T-helper 2 cell (primary cell): ENCODE results near the gene KCNJ3.
"Not testable (repeated sequence)": the region's sequence is repeated elsewhere in the genome, so short reads cannot be mapped to it uniquely, and the experiment has no call there.

ENCODE experiments used
- DNase-seq, 5 experiments: peaks; one replicate each; pipeline versions ENCODE4 v3.0.0 to v3.0.0-alpha.2; 2012 to 2022

The KCNJ3 gene

DNA sequence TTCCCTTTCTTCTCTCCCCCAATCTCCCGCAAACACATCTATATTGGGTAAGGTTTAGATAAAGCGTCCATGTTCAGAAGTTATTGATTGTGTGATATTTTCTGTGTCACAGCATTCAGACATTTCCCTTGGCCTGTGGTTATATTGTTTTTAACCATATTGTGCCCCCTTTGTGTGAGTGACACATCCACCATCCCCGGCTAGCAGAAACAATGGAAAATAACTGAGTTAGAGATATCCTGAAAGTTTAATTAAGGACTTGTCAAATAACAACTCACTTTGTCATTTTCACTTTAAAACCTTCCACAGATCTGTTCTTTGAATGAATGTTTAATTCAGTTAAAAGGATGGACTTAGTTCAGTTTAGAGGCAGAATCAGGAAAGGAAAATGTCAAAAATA is 151.0 kb downstream of the KCNJ3 start:
- no peak for DNase-seq

DNA sequence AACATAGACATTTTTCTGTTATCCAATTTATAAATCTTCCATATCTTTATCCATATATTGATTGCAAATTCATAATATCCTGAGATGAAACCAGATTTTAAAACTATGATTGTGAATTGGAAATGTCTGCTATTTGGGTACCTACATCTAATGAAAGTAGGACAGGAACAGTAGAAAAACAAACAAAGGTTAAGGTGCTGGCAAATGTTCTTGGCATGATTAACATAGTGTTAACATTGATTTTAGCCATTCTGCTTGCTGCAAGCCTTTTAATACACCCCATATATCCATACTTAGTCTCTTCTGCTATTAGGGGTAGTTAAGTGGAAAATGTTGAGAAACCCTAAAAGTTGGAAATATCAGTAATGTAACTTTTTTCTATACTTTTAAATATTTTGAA is 152.0 kb downstream of the KCNJ3 start:
- no peak for DNase-seq

DNA sequence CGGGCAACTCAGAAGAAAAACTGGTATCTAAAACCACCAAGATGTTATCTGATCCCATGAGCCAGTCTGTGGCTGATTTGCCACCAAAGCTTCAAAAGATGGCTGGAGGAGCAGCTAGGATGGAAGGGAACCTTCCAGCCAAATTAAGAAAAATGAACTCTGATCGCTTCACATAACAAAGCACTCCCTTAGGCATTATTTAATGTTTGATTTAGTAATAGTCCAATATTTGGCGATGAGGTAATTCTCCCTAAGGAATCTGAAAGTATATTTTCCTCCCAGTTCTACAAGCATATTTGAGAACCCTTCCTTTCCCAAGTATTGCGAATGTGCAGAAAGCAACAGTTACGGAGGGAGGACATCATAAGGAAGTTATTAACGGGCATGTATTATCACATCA is 156.6 kb downstream of the KCNJ3 start:
- no peak for DNase-seq

DNA sequence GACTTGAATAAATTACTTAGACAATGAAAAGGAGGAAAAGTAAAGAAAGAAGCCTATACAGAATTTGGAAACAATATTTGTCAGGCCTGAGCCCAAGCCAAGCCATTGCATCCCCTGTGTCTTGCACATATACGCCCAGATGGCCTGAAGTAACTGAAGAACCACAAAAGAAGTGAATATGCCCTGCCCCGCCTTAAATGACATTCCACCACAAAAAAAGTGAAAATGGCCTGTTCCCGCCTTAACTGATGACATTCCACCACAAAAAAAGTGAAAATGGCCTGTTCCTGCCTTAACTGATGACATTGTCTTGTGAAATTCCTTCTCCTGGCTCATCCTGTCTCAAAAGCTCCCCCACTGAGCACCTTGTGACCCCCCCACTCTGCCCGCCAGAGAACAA is 168.7 kb downstream of the KCNJ3 start:
- DNase-seq: not testable (repeated sequence)

DNA sequence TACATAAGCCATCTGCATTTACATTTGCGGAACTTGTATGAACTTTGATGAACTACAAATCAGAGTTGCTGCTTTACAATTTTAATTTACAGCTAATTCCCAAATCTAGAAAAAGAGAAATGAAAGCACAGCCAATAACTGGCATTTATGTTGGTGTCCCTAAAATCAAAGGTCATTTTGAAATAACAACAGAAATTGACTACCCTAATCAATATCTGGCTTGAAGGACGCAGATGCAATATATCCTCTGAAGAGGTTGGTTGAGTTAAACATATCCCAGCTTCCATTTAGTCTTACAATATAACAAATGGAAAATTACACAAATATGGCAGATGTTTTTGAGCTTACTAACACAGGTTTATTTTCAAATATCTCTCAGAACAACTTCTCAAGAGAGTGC is 177.5 kb downstream of the KCNJ3 start:
- no peak for DNase-seq

GRCh38 chr2:154882725-154883124 is 184.2 kb downstream of the KCNJ3 start:
- no peak for DNase-seq

DNA sequence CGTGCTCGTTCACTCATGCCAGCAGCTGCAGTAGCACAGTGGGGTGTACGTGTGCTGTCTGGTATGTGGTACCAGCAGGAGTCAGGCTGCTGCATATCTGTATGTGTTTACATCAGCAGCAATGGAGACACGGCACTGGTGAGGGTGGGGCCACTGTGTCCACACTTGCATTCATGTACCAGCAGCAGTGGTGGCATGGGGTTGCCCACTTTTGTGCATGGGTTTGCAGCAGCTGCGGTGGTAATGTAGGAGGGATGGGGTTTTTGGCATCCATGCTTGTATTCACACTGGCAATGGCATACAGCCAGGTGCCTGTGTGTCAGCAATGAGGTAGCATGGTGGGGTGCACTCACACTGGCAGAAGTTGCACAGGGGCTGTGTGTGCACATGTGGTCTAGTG is 187.8 kb downstream of the KCNJ3 start:
- no peak for DNase-seq

DNA sequence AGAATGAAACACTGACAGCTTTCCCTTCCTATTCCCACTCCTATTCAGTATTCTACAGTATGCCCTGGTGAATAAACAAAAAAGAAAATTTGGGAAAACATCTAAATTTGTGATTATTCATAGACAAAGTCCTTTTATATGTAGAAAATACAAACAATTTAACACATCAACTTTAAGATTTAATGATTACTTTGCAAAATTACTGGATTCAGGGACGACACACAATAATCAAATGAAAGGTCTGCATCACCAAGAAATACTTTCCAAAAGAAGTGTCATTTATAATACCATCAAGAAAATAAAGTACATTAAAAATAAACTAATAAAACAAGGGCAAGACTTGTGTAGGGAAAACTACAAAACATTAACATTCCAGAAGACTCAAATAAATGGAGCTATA is 199.8 kb downstream of the KCNJ3 start:
- no peak for DNase-seq

GRCh38 chr2:154901063-154901462 is 202.6 kb downstream of the KCNJ3 start:
- no peak for DNase-seq
